Stomach (tissue), 9 donors: ENCODE results near the gene GPR183. TPM values are rescaled to one million over a fixed set of nuclear protein-coding genes. Genes with fewer than 3 reads are reported as not detected.

Experiments
- DNase-seq, 2 donors: peaks; one replicate each; pipeline versions ENCODE4 v3.0.0 to v3.0.0-alpha.2; 2013 to 2019
- H3K27ac ChIP-seq, 5 donors: fragments of 200-600 bp in 4 of 5; sonication (generic) in 4 of 5; one replicate each; pipeline ENCODE4 v1.5.1; 2013 to 2019; ENCODE audit warnings: mild to moderate bottlenecking in 1 of 5, moderate library complexity in 1 of 5
- H3K27me3 ChIP-seq, 3 donors: fragments of 200-600 bp; sonication (generic); one replicate each; pipeline ENCODE4 v1.5.1; 2017 to 2019; ENCODE audit warnings: mixed run types in 1 of 3
- H3K36me3 ChIP-seq, 4 donors: fragments of 200-600 bp; sonication (generic); 1 replicate in 3 of 4; 2 replicates in 1 of 4; pipeline ENCODE4 v1.5.1; 2016 to 2019
- H3K4me1 ChIP-seq, 4 donors: fragments of 200-600 bp; sonication (generic); one replicate each; pipeline ENCODE4 v1.5.1; 2016 to 2019
- H3K4me3 ChIP-seq, 4 donors: fragments of 200-600 bp; sonication (generic) in 3 of 4; one replicate each; pipeline ENCODE4 v1.5.1; 2016 to 2019; ENCODE audit warnings: mild to moderate bottlenecking in 1 of 4
- H3K9me3 ChIP-seq, 4 donors: fragments of 200-600 bp; sonication (generic); one replicate each; pipeline ENCODE4 v1.5.1; 2016 to 2019
- CTCF ChIP-seq, 7 experiments: fragments of 450-650 bp in 4 of 7; fragments of 200-600 bp in 3 of 7; sonication (generic) in 3 of 7; IDR thresholded peaks; one replicate each; pipeline ENCODE4 v1.5.1; 2016 to 2019; ENCODE audit warnings: antibody characterized with exemption in 7 of 7, control low read depth in 2 of 7, mild to moderate bottlenecking in 1 of 7
- EP300 ChIP-seq: sonication (generic); formaldehyde crosslinking; IDR thresholded peaks from one replicate; pipeline ENCODE4 v1.6.1; 2017; ENCODE audit warnings: antibody characterized with exemption
- POLR2A ChIP-seq, 4 donors: fragments of 450-650 bp; IDR thresholded peaks; one replicate each; pipeline ENCODE4 v1.6.1; 2016; ENCODE audit warnings: antibody characterized with exemption in 4 of 4, control low read depth in 2 of 4, mild to moderate bottlenecking in 1 of 4, moderate library complexity in 1 of 4
- POLR2AphosphoS5 ChIP-seq, 3 donors: sonication (generic); formaldehyde crosslinking; IDR thresholded peaks; one replicate each; pipeline ENCODE4 v1.6.1; 2016; ENCODE audit warnings: antibody characterized with exemption in 3 of 3
- WGBS, 5 donors: extraction: QIAGEN DNeasy Blood & Tissue Kit in 3 of 5; methylation state at CpG; one replicate each; pipeline versions ENCODE4 v1.1.5 to v1.1.7; 2013 to 2018; 5-methylcytosine and 5-hydroxymethylcytosine counted together
- intact Hi-C: fragments of 100-400 bp; cut with DNase I; formaldehyde crosslinking; loops from one replicate; pipeline ENCODE4 v1.15.1; 2023; ENCODE audit warnings: low total_unique reads
- polyA plus RNA-seq, 3 donors: library from polyadenylated mRNA; stranded (reverse); fragments of 200-250 nt; gene quantifications; one replicate each; pipeline ENCODE4 v1.2.3, GENCODE V29; 2013
- total RNA-seq, 5 donors: library from RNA; depleted of rRNA; stranded (reverse); fragments of >200 nt; gene quantifications; one replicate each; pipeline versions ENCODE4 v1.1.0 to v1.2.3, GENCODE V29; 2014 to 2016
- donor health status: healthy with polysubstance abuse.
- donor health status: Bipolar disorder and iron deficiency.
- donor health status: healthy.

The GPR183 gene
- total and polyA plus RNA-seq, 8 donors: 0.58 to 24.4 (median 9.6) TPM

- Histone ChIP-seq H3K27ac (no peak overlapping the region), H3K27me3 (no peaks in the 10 kb centered on the region), H3K36me3 (peaks cover 5 to 61% (median 44%) of the 10 kb centered on the region in 4 donors), H3K9me3 (no peaks in the 10 kb centered on the region), H3K4me3 (no peak overlapping the region), H3K4me1 (peaks cover 14 to 33% (median 15%) of the 10 kb centered on the region in 4 donors)
- intact Hi-C loops: no loop called here
- no peak for TF ChIP-seq POLR2AphosphoS5 (IDR thresholded peaks at IDR 0.05)
- TF ChIP-seq CTCF (IDR thresholded peaks at IDR 0.05): no peak
- TF ChIP-seq POLR2A (IDR thresholded peaks at IDR 0.05): no peak
- TF ChIP-seq EP300: no peak
- WGBS, 5 donors: 83 to 91% (median 87%) methylated on average over 17 of the region's 17 CpGs
- no peak for DNase-seq
These were observed 45.4 kb upstream of the GPR183 start for GRCh38 chr13:99352351-99353245.

- Histone ChIP-seq H3K27ac (no peak overlapping the region), H3K36me3 (peaks cover 9 to 63% (median 49%) of the 10 kb centered on the region in 4 donors), H3K9me3 (no peaks in the 10 kb centered on the region), H3K27me3 (no peaks in the 10 kb centered on the region), H3K4me3 (no peak overlapping the region), H3K4me1 (peaks cover 7 to 24% (median 8%) of the 10 kb centered on the region in 4 donors)
- intact Hi-C loops: no loop called here
- no peak for DNase-seq
- no peak for TF ChIP-seq CTCF (IDR thresholded peaks at IDR 0.05)
- no peak for TF ChIP-seq EP300
- no peak for TF ChIP-seq POLR2A (IDR thresholded peaks at IDR 0.05)
- TF ChIP-seq POLR2AphosphoS5 (IDR thresholded peaks at IDR 0.05): no peak
- WGBS, 5 donors: 76 to 84% (median 79%) methylated on average over 4 of the region's 4 CpGs
These were observed 44.6 kb upstream of the GPR183 start for GRCh38 chr13:99351772-99352171.

- TF ChIP-seq EP300: no peak
- no peak for TF ChIP-seq CTCF (IDR thresholded peaks at IDR 0.05)
- no peak for TF ChIP-seq POLR2AphosphoS5 (IDR thresholded peaks at IDR 0.05)
- TF ChIP-seq POLR2A (IDR thresholded peaks at IDR 0.05): no peak
- intact Hi-C loops: no loop called here
These were observed 43.0 kb upstream of the GPR183 start for GRCh38 chr13:99350191-99350590.

GRCh38 chr13:99347911-99348451 is 40.8 kb upstream of the GPR183 start:
- Histone ChIP-seq H3K4me1 (no peaks in the 10 kb centered on the region), H3K4me3 (no peak overlapping the region), H3K27ac (no peak overlapping the region), H3K27me3 (no peaks in the 10 kb centered on the region), H3K9me3 (no peaks in the 10 kb centered on the region), H3K36me3 (peaks cover 9 to 85% (median 71%) of the 10 kb centered on the region in 4 donors)
- no peak for TF ChIP-seq CTCF (IDR thresholded peaks at IDR 0.05)
- no peak for TF ChIP-seq POLR2AphosphoS5 (IDR thresholded peaks at IDR 0.05)
- TF ChIP-seq POLR2A (IDR thresholded peaks at IDR 0.05): no peak
- no peak for TF ChIP-seq EP300
- intact Hi-C loops: no loop called here
- DNase-seq: no peak
- 90 to 94% (median 92%) methylated on average over 8 of the region's 8 CpGs for WGBS, 5 donors

More at GRCh38 chr13:99350191-99350590, 43.0 kb upstream of the GPR183 start:
- WGBS, 5 donors: 90 to 98% (median 97%) methylated on average over 2 of the region's 2 CpGs
- H3K27me3 ChIP-seq: no peaks in the 10 kb centered on the region
- no peak overlapping the region for H3K4me3 ChIP-seq
- H3K36me3 ChIP-seq: peaks cover 9 to 71% (median 57%) of the 10 kb centered on the region in 4 donors
- H3K27ac ChIP-seq: no peak overlapping the region
- H3K9me3 ChIP-seq: no peaks in the 10 kb centered on the region
- no peak for DNase-seq
- H3K4me1 ChIP-seq: peaks cover 0 to 8% (median 0%) of the 10 kb centered on the region in 4 donors
